Astrocyte of the cerebellum (primary cell): ENCODE data around the gene NOP53.

ENCODE experiments used
- DNase-seq: peaks from one replicate; pipeline ENCODE4 v3.0.0-alpha.2; 2011; ENCODE audit warnings: low read depth
- H3K4me3 ChIP-seq: 2 replicates; pipeline ENCODE4 v1.5.1; 2011; ENCODE audit warnings: mild to moderate bottlenecking, low read depth, low read length, moderate library complexity
- in situ Hi-C: cut with HindIII; loops from 2 replicates; pipeline ENCODE4 v1.10.0; 2017; ENCODE audit warnings: low sequenced_read_pairs
- TF ChIP-seq, protein P1 (sequence below): IDR thresholded peaks from 2 replicates; pipeline ENCODE4 v1.5.1; 2012; ENCODE audit warnings: low read length, low read depth, moderate library complexity, mild to moderate bottlenecking; ENCODE audit errors: missing control alignments

Gene NOP53

GRCh38 chr19:47755065-47755761 is 9.9 kb downstream of the NOP53 start:
- in situ Hi-C loops: no loop called here

DNA sequence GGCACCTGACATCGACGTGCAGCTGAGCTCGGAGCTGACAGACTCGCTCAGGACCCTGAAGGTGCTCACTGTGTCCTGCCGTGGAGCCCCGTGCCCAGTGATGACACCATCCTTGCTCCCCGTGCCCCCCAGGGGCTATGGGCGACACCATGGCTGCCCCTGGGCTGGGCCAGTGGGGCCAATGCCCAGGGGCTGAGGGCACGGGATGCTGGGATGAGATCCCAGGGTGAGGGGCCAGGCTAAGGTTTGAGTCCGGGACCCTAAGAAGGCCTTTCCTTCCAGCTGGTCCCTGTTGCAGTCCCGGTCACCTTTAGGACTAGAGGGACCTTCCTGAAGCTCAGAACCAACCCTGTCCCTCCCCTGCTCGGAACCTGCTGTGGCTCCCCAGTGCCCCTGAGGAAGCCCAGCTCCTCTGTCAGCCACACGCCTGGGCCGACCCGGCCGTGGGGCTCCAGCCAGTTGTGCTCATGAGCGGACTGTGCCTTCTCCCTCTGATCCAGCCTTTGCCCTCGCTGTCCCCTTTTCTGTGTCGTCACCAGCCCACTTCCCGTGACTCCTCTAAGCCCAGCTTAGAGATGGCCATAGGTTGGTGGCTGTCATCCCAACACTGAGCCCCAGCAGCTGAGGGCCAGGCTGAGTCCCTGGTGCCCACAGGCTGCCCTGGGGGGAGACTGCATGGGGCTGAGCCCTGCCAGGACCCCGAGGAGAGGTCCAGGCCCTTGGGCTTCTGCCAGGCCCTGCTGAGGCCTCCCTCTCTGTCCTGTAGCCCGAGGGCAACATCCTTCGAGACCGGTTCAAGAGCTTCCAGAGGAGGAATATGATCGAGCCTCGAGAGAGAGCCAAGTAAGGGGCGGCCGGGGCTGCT is 10.6 kb downstream of the NOP53 start:
- DNase-seq: no peak
- H3K4me3 ChIP-seq: no peak overlapping the region
- in situ Hi-C loops: no loop called here
- TF ChIP-seq, protein P1, sequence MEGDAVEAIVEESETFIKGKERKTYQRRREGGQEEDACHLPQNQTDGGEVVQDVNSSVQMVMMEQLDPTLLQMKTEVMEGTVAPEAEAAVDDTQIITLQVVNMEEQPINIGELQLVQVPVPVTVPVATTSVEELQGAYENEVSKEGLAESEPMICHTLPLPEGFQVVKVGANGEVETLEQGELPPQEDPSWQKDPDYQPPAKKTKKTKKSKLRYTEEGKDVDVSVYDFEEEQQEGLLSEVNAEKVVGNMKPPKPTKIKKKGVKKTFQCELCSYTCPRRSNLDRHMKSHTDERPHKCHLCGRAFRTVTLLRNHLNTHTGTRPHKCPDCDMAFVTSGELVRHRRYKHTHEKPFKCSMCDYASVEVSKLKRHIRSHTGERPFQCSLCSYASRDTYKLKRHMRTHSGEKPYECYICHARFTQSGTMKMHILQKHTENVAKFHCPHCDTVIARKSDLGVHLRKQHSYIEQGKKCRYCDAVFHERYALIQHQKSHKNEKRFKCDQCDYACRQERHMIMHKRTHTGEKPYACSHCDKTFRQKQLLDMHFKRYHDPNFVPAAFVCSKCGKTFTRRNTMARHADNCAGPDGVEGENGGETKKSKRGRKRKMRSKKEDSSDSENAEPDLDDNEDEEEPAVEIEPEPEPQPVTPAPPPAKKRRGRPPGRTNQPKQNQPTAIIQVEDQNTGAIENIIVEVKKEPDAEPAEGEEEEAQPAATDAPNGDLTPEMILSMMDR: no peak

More at GRCh38 chr19:47755065-47755761, 9.9 kb downstream of the NOP53 start:
- no peak overlapping the region for H3K4me3 ChIP-seq
- DNase-seq: no peak
- TF ChIP-seq, protein P1: no peak

DNA sequence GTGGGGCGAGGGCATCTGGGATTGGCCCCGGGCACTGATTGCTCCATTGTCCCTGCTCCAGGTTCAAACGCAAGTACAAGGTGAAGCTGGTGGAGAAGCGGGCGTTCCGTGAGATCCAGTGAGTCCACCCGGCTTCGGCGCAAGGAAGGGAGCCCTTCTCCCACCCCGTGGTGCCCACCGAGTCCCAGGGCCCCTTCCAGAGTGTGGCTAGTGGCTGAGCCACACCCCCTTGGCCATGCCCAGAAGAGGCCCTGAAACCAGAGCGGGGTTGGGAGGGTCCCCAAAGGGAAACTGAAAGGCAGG is 11.2 kb downstream of the NOP53 start:
- in situ Hi-C loops: no loop called here

DNA sequence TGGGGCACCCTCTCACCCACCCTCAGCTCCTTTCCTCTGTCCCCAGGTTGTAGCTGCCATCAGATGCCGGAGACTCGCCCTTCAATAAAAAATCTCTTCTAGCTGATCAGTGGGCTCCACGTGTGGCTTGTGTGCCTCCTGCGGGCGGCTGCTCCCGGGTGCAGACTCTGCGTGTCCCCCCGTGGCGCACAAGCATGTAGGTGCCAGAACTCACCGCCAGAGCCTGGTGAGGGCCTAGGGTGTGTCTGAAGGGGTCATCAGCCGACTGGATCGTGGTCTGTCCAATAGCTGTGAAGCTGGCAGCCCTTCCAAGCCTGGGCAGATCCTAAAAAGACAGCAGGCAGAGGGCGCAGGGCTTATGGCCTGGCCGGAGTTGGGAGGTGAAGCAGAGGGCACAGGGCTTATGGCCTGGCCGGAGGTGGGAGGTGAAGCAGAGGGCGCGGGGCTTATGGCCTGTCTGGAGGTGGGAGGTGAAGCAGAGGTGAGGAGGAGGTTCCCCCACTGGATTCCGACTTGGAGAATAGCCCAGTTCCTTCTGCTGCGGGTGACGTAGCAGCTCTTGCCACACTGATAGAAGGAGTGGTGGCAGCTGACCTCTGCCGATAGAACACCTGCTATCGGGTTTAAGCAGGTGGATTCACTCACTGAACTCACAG is 11.7 kb downstream of the NOP53 start:
- in situ Hi-C loops: no loop called here
- DNase-seq: no peak
- TF ChIP-seq, protein P1: no peak
- H3K4me3 ChIP-seq: no peak overlapping the region

More for the DNA sequence above, 11.2 kb downstream of the NOP53 start:
- TF ChIP-seq, protein P1: no peak
- H3K4me3 ChIP-seq: no peak overlapping the region
- DNase-seq: no peak

- TF ChIP-seq, protein P1: no peak
- H3K4me3 ChIP-seq: no peak overlapping the region
- in situ Hi-C loops: no loop called here
- DNase-seq: no peak
Observed at GRCh38 chr19:47757617-47758442, 12.5 kb downstream of the NOP53 start.

GRCh38 chr19:47758443-47758804 is 13.1 kb downstream of the NOP53 start:
- no peak for DNase-seq
- no peak overlapping the region for H3K4me3 ChIP-seq
- TF ChIP-seq, protein P1: no peak
- in situ Hi-C loops: no loop called here
